HFF-Myc (cell line): ENCODE data around the gene CELSR2.
A peak's percentile ranks its signal among the peaks of the same experiment; 100 is the strongest.
"Not testable (repeated sequence)": the region's sequence is repeated elsewhere in the genome, so short reads cannot be mapped to it uniquely, and the experiment has no call there.

Experiments used
- DNase-seq: peaks from one replicate; pipeline ENCODE4 v3.0.0-alpha.2; 2011; ENCODE audit warnings: low read depth; ENCODE audit errors: extremely low read depth
- H3K4me3 ChIP-seq: replicated peaks from 2 replicates; pipeline ENCODE4 v1.5.1; 2011; ENCODE audit warnings: low read depth, mild to moderate bottlenecking, control low read depth, low read length
- CTCF ChIP-seq: IDR thresholded peaks from 2 replicates; pipeline ENCODE4 v1.5.1; 2012; ENCODE audit warnings: mild to moderate bottlenecking, low read depth, low read length, control low read depth; ENCODE audit errors: missing control alignments

CELSR2 gene

DNA sequence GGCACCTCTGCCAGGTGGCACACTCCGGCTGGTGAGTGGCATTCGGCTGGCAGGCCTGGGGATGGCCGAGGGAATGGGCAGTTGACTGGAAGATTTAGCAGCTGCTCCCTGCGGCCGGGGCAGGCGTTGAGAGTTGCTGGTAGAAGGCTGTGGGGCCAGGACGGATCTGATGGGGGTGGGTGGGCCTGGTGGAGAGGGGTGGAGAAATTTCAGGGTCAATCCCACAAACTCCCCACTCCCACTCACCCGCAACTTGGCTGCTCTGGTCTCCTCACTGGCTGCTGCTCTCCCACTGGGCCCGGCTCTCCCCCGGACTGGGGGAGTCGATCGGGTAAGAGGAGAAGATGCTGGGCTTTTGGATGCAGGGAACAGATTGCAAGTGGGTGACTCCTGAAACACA, 31.5 kb downstream of the CELSR2 start:
- DNase-seq = no peak
- peak overlapping the region; percentile 85; the same call in 1 of the 2 replicates for H3K4me3 ChIP-seq
- TF ChIP-seq CTCF = no peak

DNA sequence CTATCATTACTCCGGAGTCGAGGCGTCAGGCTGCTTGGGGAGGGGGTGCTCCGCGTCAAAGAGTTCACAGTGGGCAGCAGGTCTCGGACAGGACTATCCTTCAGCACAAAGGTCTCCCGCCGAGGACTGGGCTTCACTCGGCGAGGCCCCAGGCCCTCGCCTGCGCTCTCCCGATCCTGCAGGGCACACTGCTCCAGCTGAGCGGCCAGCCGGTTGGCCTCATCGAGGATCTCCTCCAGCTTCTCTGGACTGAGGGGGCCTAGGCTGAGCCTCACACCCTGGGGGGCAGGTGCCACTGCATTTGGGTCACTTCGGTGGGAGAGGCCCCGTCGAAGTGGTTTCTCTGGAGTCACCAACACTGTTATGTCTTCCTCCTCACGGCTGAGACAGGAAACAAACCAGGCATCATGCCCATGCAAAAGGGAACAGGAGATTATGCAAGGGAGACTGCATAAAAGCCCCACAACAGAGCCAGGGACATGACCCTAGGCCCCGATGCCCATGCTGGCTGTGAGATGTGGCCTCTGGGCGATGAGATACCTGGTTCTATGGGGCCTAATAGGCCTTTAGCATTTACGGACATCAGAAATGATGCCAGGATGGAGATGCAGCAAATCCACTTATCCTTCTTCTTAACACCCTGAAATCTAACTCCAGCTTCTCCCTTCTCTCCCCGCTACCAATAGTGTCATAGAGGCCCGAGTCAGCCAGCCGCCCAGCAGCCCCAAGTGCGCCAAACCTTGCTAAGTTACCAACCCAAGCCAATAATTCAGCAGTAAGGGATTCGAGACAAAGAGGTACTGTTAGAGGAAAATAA, 32.5 kb downstream of the CELSR2 start:
- no peak for TF ChIP-seq CTCF
- no peak for DNase-seq
- peak overlapping the region; percentile 85 for H3K4me3 ChIP-seq

GRCh38 chr1:109282497-109282951, 33.2 kb downstream of the CELSR2 start:
- TF ChIP-seq CTCF = no peak
- H3K4me3 ChIP-seq = peak overlapping the region; percentile 85
- DNase-seq = no peak

GRCh38 chr1:109282952-109283747, 33.8 kb downstream of the CELSR2 start, which contains the start of gene PSRC1:
Gene PSRC1 (minus strand): TSS chr1:109283145.
- DNase-seq = peak; percentile 87
- peak within 1 kb of the TSS; percentile 85 for H3K4me3 ChIP-seq
- TF ChIP-seq CTCF = peak; percentile 23

DNA sequence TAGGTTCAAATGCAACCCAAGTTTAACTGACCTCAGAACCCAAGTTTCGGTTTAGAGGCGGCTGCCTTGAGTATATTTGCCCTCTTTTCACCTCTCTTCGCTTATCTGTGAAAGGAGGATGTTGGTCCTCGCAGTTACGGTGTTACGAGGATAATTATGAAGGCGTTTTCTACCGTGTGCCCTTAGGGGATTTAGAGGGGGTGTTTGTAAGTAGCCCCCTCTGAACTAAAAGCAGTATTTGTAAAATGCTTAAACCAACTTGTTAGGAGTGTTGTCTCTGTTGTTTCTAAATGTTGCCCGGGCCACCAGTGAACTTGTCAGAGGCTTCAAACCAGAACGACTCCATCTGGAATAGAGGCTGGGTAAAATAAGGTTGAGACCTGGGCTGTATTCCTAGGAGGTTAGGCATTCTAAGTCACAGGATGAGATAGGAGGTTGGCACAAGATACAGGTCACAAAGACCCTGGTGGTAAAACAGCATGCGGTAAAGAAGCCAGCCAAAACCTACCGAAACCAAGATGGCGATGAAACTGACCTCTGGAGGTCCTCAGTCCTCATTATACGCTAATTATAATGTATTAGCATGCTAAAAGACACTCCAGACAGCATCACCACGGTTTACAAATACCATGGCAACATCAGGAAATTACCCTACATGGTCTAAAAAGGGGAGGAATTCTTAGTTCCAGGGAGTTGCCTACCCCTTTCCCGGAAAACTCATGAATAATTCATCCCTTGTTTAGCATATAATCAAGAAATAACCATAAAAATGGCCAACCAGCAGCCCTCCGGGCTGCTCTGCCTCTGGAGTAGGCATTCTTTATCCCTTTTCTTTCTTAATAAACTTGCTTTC, 34.6 kb downstream of the CELSR2 start:
- H3K4me3 ChIP-seq = peak overlapping the region; percentile 85
- no peak for TF ChIP-seq CTCF
- DNase-seq = no peak

DNA sequence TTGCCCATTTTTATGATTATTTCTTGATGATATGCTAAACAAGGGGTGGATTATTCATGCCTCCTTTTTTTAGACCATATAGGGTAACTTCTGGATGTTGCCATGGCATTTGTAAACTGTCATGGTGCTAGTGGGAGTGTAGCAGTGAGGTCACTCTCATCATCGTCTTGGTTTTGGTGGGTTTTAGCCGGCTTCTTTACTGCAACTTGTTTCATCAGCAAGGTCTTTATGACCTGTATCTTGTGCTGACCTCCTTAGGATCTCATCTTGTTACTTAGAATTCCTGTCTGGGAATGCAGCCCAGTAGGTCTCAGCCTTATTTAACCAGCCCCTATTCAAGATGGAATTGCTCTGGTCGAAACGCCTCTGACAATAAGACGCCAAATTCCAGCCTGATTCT, 37.4 kb downstream of the CELSR2 start:
- not testable (repeated sequence) for H3K4me3 ChIP-seq, DNase-seq
